ENCODE measurements around the gene CKLF.
"Not testable (repeated sequence)": the region's sequence is repeated elsewhere in the genome, so short reads cannot be mapped to it uniquely, and the experiment has no call there.

The CKLF gene

GRCh38 chr16:66592241-66592640 is 39.9 kb downstream of the CKLF start:
- DNase-seq (ENCODE audit: low read depth), result no peak
- no peak for TF ChIP-seq CTCF (IDR thresholded peaks at IDR 0.05; ENCODE audit: low read depth, low read length, missing control alignments)
- no peak overlapping the region for H3K4me3 ChIP-seq (ENCODE audit: low read depth, low read length)

- DNase-seq (ENCODE audit: low read depth), result no peak
- no peak for TF ChIP-seq CTCF (IDR thresholded peaks at IDR 0.05; ENCODE audit: low read depth, low read length, missing control alignments)
Observed at GRCh38 chr16:66592814-66593213, 40.4 kb downstream of the CKLF start.

GRCh38 chr16:66594739-66595138 is 42.4 kb downstream of the CKLF start:
- no peak for TF ChIP-seq CTCF (IDR thresholded peaks at IDR 0.05; ENCODE audit: low read depth, low read length, missing control alignments)
- DNase-seq (ENCODE audit: low read depth), result no peak
- no peak overlapping the region for H3K4me3 ChIP-seq (ENCODE audit: low read depth, low read length)

More at GRCh38 chr16:66592814-66593213, 40.4 kb downstream of the CKLF start:
- no peak overlapping the region for H3K4me3 ChIP-seq (ENCODE audit: low read depth, low read length)

GRCh38 chr16:66596559-66596958 is 44.2 kb downstream of the CKLF start:
- DNase-seq (ENCODE audit: low read depth); H3K4me3 ChIP-seq (ENCODE audit: low read depth, low read length): not testable (repeated sequence)

DNA sequence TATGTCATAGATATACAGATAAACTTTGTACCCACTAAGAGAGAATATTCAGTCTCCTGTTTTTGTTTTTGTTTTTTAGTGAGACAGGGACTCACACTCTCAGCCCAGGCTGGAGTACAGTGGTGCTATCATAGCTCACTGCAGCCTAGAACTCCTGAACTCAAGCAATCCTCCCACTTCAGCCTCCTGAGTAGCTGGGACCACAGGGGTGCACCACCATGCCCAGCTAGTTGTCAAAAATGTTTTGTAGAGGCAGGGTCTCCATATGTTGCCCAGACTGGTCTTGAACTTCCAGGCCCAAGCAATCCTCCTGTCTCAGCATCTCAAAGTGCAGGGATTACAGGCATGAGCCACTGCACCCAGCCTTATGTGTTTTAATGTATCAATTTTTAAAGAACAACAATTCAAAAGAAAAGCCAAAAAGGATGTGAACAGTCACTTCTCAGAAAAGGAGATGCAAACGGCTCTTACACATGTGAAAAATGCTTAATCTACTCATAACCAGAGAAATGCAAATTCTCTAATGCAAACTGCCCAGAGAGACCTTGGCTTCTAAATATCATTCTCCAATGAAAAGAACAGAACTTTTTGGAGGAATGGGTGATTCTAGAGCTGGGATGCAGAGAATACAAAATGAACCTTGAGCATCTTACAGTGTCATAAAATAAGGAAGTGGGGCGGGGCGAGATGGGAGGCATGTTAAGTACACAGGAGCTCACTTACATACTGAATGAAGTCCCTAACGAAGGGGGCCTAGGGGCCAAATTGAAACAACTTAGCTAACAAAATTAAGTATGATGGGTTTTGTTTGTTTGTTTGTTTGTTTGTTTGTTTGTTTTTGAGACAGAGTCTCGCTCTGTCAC is 44.8 kb downstream of the CKLF start:
- no peak for DNase-seq (ENCODE audit: low read depth)
- TF ChIP-seq CTCF (IDR thresholded peaks at IDR 0.05; ENCODE audit: low read depth, low read length, missing control alignments), result no peak
- no peak overlapping the region for H3K4me3 ChIP-seq (ENCODE audit: low read depth, low read length)

DNA sequence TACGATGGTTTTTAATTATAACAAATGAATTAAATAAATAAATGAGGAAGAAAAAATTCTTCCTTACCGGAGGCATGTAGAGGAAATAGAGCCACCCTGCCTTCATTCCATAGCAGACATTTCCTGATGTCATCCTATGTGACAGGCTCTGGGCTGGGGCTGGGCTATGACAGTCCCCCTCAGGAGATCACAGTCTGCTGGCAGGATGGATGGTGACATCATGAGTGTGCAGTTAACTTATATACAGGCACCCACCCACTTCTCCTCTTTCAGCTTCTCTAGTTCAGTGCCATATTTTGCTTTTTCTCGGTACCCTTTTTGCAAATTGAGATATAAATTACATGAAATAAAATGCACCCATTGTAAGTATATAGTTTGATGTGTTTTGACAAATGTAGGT is 45.7 kb downstream of the CKLF start:
- no peak for TF ChIP-seq CTCF (IDR thresholded peaks at IDR 0.05; ENCODE audit: low read depth, low read length, missing control alignments)
- no peak for DNase-seq (ENCODE audit: low read depth)

DNA sequence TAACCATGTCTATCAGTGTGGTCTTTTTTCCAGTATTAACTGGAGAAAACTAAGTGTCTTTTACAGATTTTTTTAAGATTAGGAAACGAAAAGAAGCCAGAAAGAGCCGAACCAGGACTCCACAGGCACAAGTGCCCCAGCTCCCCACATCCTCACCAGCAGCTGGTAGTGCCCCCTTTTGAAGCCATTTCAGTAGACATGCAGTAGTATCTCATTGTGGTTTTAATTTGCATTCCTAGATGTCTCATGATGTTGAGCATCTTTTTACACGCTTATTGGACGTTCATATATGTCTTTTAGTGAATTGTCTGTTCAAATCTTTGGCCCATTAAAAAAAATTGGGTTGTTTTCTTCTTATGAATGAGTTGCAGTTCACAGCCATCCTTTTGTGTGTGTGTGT is 47.4 kb downstream of the CKLF start:
- DNase-seq (ENCODE audit: low read depth), result no peak
- no peak for TF ChIP-seq CTCF (IDR thresholded peaks at IDR 0.05; ENCODE audit: low read depth, low read length, missing control alignments)
- no peak overlapping the region for H3K4me3 ChIP-seq (ENCODE audit: low read depth, low read length)

More for the DNA sequence above, 45.7 kb downstream of the CKLF start:
- H3K4me3 ChIP-seq (ENCODE audit: low read depth, low read length), result no peak overlapping the region
